Esophagus muscularis mucosa (tissue), 4 donors: ENCODE measurements around the gene HNRNPLL. TPM values are rescaled to one million over a fixed set of nuclear protein-coding genes. Genes with fewer than 3 reads are reported as not detected.

ENCODE experiments used
- DNase-seq: peaks from one replicate; pipeline ENCODE4 v3.0.0-alpha.2; 2017; ENCODE audit errors: extremely low spot score
- H3K27ac ChIP-seq, 4 donors: fragments of 200-600 bp; sonication (generic); replicated peaks in 1 of 4; 1 replicate in 3 of 4; 2 replicates in 1 of 4; pipeline ENCODE4 v1.5.1; 2016 to 2019; ENCODE audit warnings: mild to moderate bottlenecking in 1 of 4
- H3K27me3 ChIP-seq, 4 donors: fragments of 200-600 bp; sonication (generic); one replicate each; pipeline versions ENCODE4 v1.5.1 to v1.6.0; 2016 to 2019
- H3K36me3 ChIP-seq, 4 donors: fragments of 200-600 bp; sonication (generic); one replicate each; pipeline ENCODE4 v1.5.1; 2016 to 2019
- H3K4me1 ChIP-seq, 4 donors: fragments of 200-600 bp; sonication (generic); one replicate each; pipeline ENCODE4 v1.5.1; 2016 to 2019
- H3K4me3 ChIP-seq, 4 donors: fragments of 200-600 bp; sonication (generic); 1 replicate in 2 of 4; 2 replicates in 2 of 4; pipeline ENCODE4 v1.5.1; 2016 to 2019; ENCODE audit warnings: mild to moderate bottlenecking in 4 of 4, moderate library complexity in 1 of 4
- H3K9me3 ChIP-seq, 4 donors: fragments of 200-600 bp; sonication (generic); 1 replicate in 3 of 4; 2 replicates in 1 of 4; pipeline ENCODE4 v1.5.1; 2016 to 2019
- CTCF ChIP-seq, 3 experiments: fragments of 200-600 bp in 2 of 3; fragments of 450-650 bp in 1 of 3; sonication (generic) in 2 of 3; IDR thresholded peaks; one replicate each; pipeline ENCODE4 v1.5.1; 2017 to 2019; ENCODE audit warnings: antibody characterized with exemption in 3 of 3, mild to moderate bottlenecking in 2 of 3, moderate library complexity in 1 of 3
- EP300 ChIP-seq: sonication (generic); formaldehyde crosslinking; IDR thresholded peaks from one replicate; pipeline ENCODE4 v1.6.1; 2017; ENCODE audit warnings: antibody characterized with exemption
- POLR2A ChIP-seq: fragments of 450-650 bp; IDR thresholded peaks from one replicate; pipeline ENCODE4 v1.6.1; 2017; ENCODE audit warnings: antibody characterized with exemption, moderate library complexity, mild to moderate bottlenecking, low read depth
- POLR2AphosphoS5 ChIP-seq, 2 donors: sonication (generic); formaldehyde crosslinking; IDR thresholded peaks; one replicate each; pipeline ENCODE4 v1.6.1; 2017; ENCODE audit warnings: antibody characterized with exemption in 2 of 2
- WGBS: methylation state at CpG from one replicate; pipeline ENCODE4 v1.1.5; 2018; 5-methylcytosine and 5-hydroxymethylcytosine counted together
- intact Hi-C: fragments of 100-400 bp; cut with DNase I; formaldehyde crosslinking; loops from one replicate; pipeline ENCODE4 v1.15.1; 2023
- total RNA-seq, 4 donors: library from RNA; depleted of rRNA; stranded (reverse); fragments of >200 nt; gene quantifications; one replicate each; pipeline versions ENCODE4 v1.1.0 to v1.2.1, GENCODE V29; 2016

Gene HNRNPLL
- total RNA-seq, 4 donors from 2014 or later, result 50.2 to 61.5 (median 54.0) TPM

- Histone ChIP-seq H3K27ac (peak overlapping the region; percentile 52 to 85 (median 63)), H3K4me3 (no peak overlapping the region), H3K27me3 (no peaks in the 10 kb centered on the region), H3K9me3 (no peaks in the 10 kb centered on the region), H3K4me1 (peaks cover 0 to 44% (median 34%) of the 10 kb centered on the region in 4 donors), H3K36me3 (no peaks in the 10 kb centered on the region)
- 81% methylated on average over 10 of the region's 10 CpGs for WGBS
- intact Hi-C loops, result no loop called here
- TF ChIP-seq POLR2AphosphoS5 (IDR thresholded peaks at IDR 0.05), result no peak
- no peak for TF ChIP-seq CTCF (IDR thresholded peaks at IDR 0.05)
- TF ChIP-seq EP300, result no peak
- no peak for TF ChIP-seq POLR2A
- no peak for DNase-seq
Observed at GRCh38 chr2:38522754-38523349, 79.9 kb downstream of the HNRNPLL start.

GRCh38 chr2:38521835-38522234, 80.9 kb downstream of the HNRNPLL start:
- intact Hi-C loops, result no loop called here
- no peak overlapping the region for H3K4me3 ChIP-seq
- TF ChIP-seq POLR2A (no peak), POLR2AphosphoS5 (IDR thresholded peaks at IDR 0.05) (no peak), CTCF (IDR thresholded peaks at IDR 0.05) (no peak), EP300 (no peak)
- 95% methylated on average over 4 of the region's 4 CpGs for WGBS
- peaks cover 0 to 42% (median 37%) of the 10 kb centered on the region in 4 donors for H3K4me1 ChIP-seq
- H3K36me3 ChIP-seq, result no peaks in the 10 kb centered on the region
- no peaks in the 10 kb centered on the region for H3K9me3 ChIP-seq
- H3K27ac ChIP-seq, result peak overlapping the region in 1 of 4 donors; percentile 85
- no peak for DNase-seq
- no peaks in the 10 kb centered on the region for H3K27me3 ChIP-seq

GRCh38 chr2:38517284-38517683, 85.4 kb downstream of the HNRNPLL start:
- peaks cover 0 to 50% (median 43%) of the 10 kb centered on the region in 4 donors for H3K4me1 ChIP-seq
- H3K27me3 ChIP-seq, result no peaks in the 10 kb centered on the region
- intact Hi-C loops, result loop anchor here (5.0 kb wide), 2 partner anchors 50 to 140 kb away; partner anchors contain the start of gene ATL2
- WGBS, result 57% methylated on average over 6 of the region's 6 CpGs
- no peak for DNase-seq
- H3K36me3 ChIP-seq, result no peaks in the 10 kb centered on the region
- H3K27ac ChIP-seq, result peak overlapping the region; percentile 87 to 90 (median 90)
- TF ChIP-seq EP300 (no peak), POLR2AphosphoS5 (IDR thresholded peaks at IDR 0.05) (no peak), POLR2A (no peak), CTCF (IDR thresholded peaks at IDR 0.05) (no peak)
- H3K4me3 ChIP-seq, result no peak overlapping the region
- H3K9me3 ChIP-seq, result no peaks in the 10 kb centered on the region

GRCh38 chr2:38516526-38516925, 86.2 kb downstream of the HNRNPLL start:
- no peak for TF ChIP-seq EP300
- TF ChIP-seq POLR2AphosphoS5 (IDR thresholded peaks at IDR 0.05), result no peak
- no peak for TF ChIP-seq POLR2A
- H3K36me3 ChIP-seq, result no peaks in the 10 kb centered on the region
- intact Hi-C loops, result loop anchor here (5.0 kb wide), 2 partner anchors 49 to 139 kb away; partner anchors contain the start of gene ATL2
- H3K4me3 ChIP-seq, result no peak overlapping the region
- 75% methylated on average over 6 of the region's 6 CpGs for WGBS
- H3K9me3 ChIP-seq, result no peaks in the 10 kb centered on the region
- DNase-seq, result no peak
- peak overlapping the region; percentile 87 to 90 (median 90) for H3K27ac ChIP-seq
- H3K27me3 ChIP-seq, result no peaks in the 10 kb centered on the region
- peaks cover 0 to 55% (median 44%) of the 10 kb centered on the region in 4 donors for H3K4me1 ChIP-seq

GRCh38 chr2:38516122-38516521, 86.6 kb downstream of the HNRNPLL start:
- H3K4me3 ChIP-seq, result peak overlapping the region; percentile 40 to 56 (median 41)
- TF ChIP-seq POLR2A, result no peak
- TF ChIP-seq CTCF (IDR thresholded peaks at IDR 0.05), result no peak
- no peak for TF ChIP-seq EP300
- DNase-seq, result no peak
- H3K27ac ChIP-seq, result peak overlapping the region; percentile 87 to 90 (median 90)
- H3K9me3 ChIP-seq, result no peaks in the 10 kb centered on the region
- intact Hi-C loops, result loop anchor here (5.0 kb wide), 2 partner anchors 49 to 139 kb away; partner anchors contain the start of gene ATL2
- H3K4me1 ChIP-seq, result peaks cover 0 to 55% (median 44%) of the 10 kb centered on the region in 4 donors
- no peaks in the 10 kb centered on the region for H3K27me3 ChIP-seq
- WGBS, result 65% methylated on average over 3 of the region's 3 CpGs
- no peaks in the 10 kb centered on the region for H3K36me3 ChIP-seq
